Psoas muscle (tissue), 8 donors: ENCODE data around the gene USP15. TPM values are rescaled to one million over a fixed set of nuclear protein-coding genes. Genes with fewer than 3 reads are reported as not detected.

Experiments used
- ATAC-seq, 4 donors: fragments of 200-7000 bp; cut with Tn5 transposase; one replicate each; pipeline ENCODE4 v1.9.1; 2020; ENCODE audit warnings: moderate library complexity in 3 of 4, mild to moderate bottlenecking in 2 of 4
- DNase-seq, 2 donors: peaks; one replicate each; pipeline ENCODE4 v3.0.0-alpha.2; 2020
- H3K27ac ChIP-seq: fragments of 200-600 bp; one replicate; pipeline ENCODE4 v1.8.0; 2022
- H3K27me3 ChIP-seq, 3 donors: fragments of 200-600 bp in 1 of 3; one replicate each; pipeline versions ENCODE4 v1.6.1 to v1.8.0; 2013 to 2022; ENCODE audit warnings: low read length in 2 of 3, mild to moderate bottlenecking in 2 of 3, moderate library complexity in 1 of 3; ENCODE audit not compliant: insufficient read depth in 3 of 3
- H3K36me3 ChIP-seq, 2 donors: fragments of 200-600 bp in 1 of 2; one replicate each; pipeline versions ENCODE4 v1.6.1 to v1.8.0; 2013 to 2022; ENCODE audit warnings: low read depth in 1 of 2, mild to moderate bottlenecking in 1 of 2, moderate library complexity in 1 of 2; ENCODE audit not compliant: insufficient read depth in 1 of 2
- H3K4me1 ChIP-seq: fragments of 200-600 bp; one replicate; pipeline ENCODE4 v1.8.0; 2022
- H3K4me3 ChIP-seq: fragments of 200-600 bp; one replicate; pipeline ENCODE4 v1.8.0; 2022; ENCODE audit warnings: mild to moderate bottlenecking
- H3K9me3 ChIP-seq: fragments of 200-600 bp; one replicate; pipeline ENCODE4 v1.8.0; 2022
- WGBS, 3 donors: extraction: QIAGEN DNeasy Blood & Tissue Kit; methylation state at CpG; one replicate each; pipeline versions ENCODE4 v1.1.6 to v1.1.7; 2013; 5-methylcytosine and 5-hydroxymethylcytosine counted together
- intact Hi-C, 2 donors: fragments of 100-400 bp; cut with DNase I; formaldehyde crosslinking; loops; one replicate each; pipeline versions ENCODE4 v1.11.0 to v1.14.2; 2022
- polyA plus RNA-seq, 3 donors: library from polyadenylated mRNA; stranded (reverse); fragments of 200-250 nt; gene quantifications; one replicate each; pipeline ENCODE4 v1.2.3, GENCODE V29; 2013
- total RNA-seq, 4 donors: library from RNA; stranded (reverse); fragmentation: NEBNext Ultra II Directional in 2 of 4; extraction: Animal tissue kit (Norgen Biotek cat#: 25700) in 2 of 4; gene quantifications; one replicate each; pipeline versions ENCODE4 v1.2.1 to v1.2.4, GENCODE V29; 2021 to 2023
- TF ChIP-seq, protein P1 (sequence below): fragments of 200-600 bp; IDR thresholded peaks from one replicate; pipeline ENCODE4 v1.8.0; 2022; ENCODE audit warnings: antibody characterized with exemption
- donor health status: healthy with polysubstance abuse.
- donor health status: DM: no; HTN: no; CAD: no; lungs with moderate emphysema.
- donor health status: Bipolar disorder and iron deficiency.
- donor health status: healthy.
- donor health status: DM: yes; HTN: yes; CAD: no.
- donor health status: DM: no; HTN: no; CAD: no.
- donor health status: DM: no; HTN: no; CAD: no.
- donor health status: DM: yes; HTN: yes; CAD: no.

USP15 gene
- total and polyA plus RNA-seq, 7 donors: 27.6 to 65.6 (median 48.7) TPM

DNA sequence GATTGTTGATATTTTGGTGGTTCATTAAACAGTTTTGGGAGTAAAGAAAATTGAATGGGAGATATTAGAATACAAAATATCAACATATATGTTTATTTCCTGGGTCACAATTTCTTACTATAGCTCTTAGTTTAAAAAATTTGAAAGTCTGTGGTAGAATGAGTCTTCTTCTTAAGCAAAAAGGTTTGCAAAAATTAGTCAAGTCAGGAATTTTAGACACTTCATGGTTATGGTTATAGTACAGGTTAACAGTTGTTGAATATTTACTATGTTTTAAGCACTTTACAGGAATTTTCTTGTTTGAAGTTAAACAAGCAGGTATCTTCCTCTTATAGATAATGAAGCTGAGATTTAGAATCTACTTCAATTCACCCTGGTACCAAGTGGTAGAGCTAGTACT, 56.8 kb downstream of the USP15 start:
- no peak overlapping the region for H3K27ac ChIP-seq
- no peak overlapping the region for H3K4me3 ChIP-seq
- no peak for ATAC-seq
- TF ChIP-seq, protein P1, sequence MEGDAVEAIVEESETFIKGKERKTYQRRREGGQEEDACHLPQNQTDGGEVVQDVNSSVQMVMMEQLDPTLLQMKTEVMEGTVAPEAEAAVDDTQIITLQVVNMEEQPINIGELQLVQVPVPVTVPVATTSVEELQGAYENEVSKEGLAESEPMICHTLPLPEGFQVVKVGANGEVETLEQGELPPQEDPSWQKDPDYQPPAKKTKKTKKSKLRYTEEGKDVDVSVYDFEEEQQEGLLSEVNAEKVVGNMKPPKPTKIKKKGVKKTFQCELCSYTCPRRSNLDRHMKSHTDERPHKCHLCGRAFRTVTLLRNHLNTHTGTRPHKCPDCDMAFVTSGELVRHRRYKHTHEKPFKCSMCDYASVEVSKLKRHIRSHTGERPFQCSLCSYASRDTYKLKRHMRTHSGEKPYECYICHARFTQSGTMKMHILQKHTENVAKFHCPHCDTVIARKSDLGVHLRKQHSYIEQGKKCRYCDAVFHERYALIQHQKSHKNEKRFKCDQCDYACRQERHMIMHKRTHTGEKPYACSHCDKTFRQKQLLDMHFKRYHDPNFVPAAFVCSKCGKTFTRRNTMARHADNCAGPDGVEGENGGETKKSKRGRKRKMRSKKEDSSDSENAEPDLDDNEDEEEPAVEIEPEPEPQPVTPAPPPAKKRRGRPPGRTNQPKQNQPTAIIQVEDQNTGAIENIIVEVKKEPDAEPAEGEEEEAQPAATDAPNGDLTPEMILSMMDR: no peak
- intact Hi-C loops: loop anchor here (10.0 kb wide), 1 partner anchor 52 kb away; the partner anchor contains the start of gene USP15 (in 2 of the 2)
- peaks cover 0 to 19% of the 10 kb centered on the region in 2 donors for H3K36me3 ChIP-seq
- no peaks in the 10 kb centered on the region for H3K27me3 ChIP-seq
- peaks cover 20% of the 10 kb centered on the region for H3K4me1 ChIP-seq
- DNase-seq: no peak
- no peaks in the 10 kb centered on the region for H3K9me3 ChIP-seq

DNA sequence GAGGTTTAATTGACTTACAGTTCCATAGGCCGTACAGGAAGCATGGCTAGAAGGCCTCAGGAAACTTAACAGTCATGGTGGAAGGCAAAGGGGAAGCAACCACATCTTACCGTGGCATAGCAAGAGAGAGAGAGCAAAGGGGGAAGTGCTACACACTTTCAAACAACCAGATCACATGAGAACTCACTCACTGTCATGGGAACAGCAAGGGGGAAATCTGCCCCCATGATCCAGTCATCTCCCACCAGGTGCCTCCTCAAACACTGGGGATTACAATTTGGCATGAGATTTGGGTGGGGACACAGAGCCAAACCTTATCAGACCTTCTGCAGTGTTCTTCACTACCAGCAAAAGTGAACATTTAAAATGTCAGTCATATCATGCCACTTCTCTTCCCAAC, 58.9 kb downstream of the USP15 start:
- no peak for DNase-seq
- no peaks in the 10 kb centered on the region for H3K9me3 ChIP-seq
- no peak overlapping the region for H3K4me3 ChIP-seq
- intact Hi-C loops: loop anchor here (10.0 kb wide), 1 partner anchor 54 kb away; the partner anchor contains the start of gene USP15 (in 2 of the 2)
- peaks cover 11% of the 10 kb centered on the region for H3K4me1 ChIP-seq
- ATAC-seq: no peak
- peaks cover 0 to 36% of the 10 kb centered on the region in 2 donors for H3K36me3 ChIP-seq
- no peaks in the 10 kb centered on the region for H3K27me3 ChIP-seq
- H3K27ac ChIP-seq: no peak overlapping the region
- TF ChIP-seq, protein P1: no peak
- WGBS, 3 donors: 86 to 93% (median 88%) methylated on average over 2 of the region's 2 CpGs

DNA sequence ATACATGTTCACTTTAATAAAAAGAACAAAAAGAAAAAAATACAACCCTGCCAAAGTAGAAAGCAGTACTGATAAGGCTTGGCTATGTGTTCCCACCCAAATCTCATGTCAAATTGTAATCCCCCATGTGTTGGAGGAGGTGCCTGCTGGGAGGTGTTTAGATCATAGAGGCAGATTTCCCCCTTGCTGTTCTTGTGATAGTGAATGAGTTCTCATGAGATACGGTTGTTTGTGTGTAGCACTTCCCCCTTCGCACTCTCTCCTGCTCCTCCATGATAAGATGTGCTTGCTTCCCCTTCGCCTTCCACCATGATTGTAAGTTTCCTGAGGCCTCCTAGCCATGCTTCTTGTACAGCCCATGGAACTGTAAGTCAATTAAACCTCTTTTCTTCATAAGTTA, 59.9 kb downstream of the USP15 start:
- Histone ChIP-seq H3K4me3 (no peak overlapping the region), H3K4me1 (peaks cover 11% of the 10 kb centered on the region), H3K27ac (no peak overlapping the region), H3K36me3 (peaks cover 0 to 39% of the 10 kb centered on the region in 2 donors), H3K27me3 (no peaks in the 10 kb centered on the region), H3K9me3 (no peaks in the 10 kb centered on the region)
- TF ChIP-seq, protein P1: no peak
- ATAC-seq: no peak
- intact Hi-C loops: no loop called here
- no peak for DNase-seq
- WGBS, 3 donors: 95 to 97% (median 96%) methylated on average over 3 of the region's 3 CpGs

DNA sequence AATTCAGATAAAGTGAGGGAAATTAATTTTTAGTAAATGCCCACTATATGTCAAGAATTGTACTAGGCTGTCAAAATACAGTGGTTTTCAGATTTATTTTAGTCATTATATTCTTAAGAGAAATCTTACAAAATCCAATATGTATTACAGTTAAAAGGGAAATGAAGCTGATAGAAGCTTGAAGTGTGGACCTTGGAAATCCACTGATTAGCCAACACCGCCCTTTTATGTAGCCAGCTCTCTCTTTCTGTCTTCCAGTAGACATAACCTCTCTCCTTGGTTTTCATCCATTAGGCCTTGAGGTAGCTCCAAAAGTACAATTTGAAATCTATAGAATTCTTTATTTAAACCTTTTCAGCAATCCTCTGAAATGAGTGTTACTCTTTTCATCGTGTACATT, 63.2 kb downstream of the USP15 start:
- no peak for DNase-seq
- Histone ChIP-seq H3K27ac (no peak overlapping the region), H3K9me3 (no peaks in the 10 kb centered on the region), H3K36me3 (peaks cover 0 to 42% of the 10 kb centered on the region in 2 donors), H3K27me3 (no peaks in the 10 kb centered on the region), H3K4me1 (peaks cover 3% of the 10 kb centered on the region), H3K4me3 (no peak overlapping the region)
- TF ChIP-seq, protein P1: no peak
- intact Hi-C loops: no loop called here
- WGBS, 3 donors: 95 to 98% (median 95%) methylated on average over 2 of the region's 2 CpGs
- no peak for ATAC-seq

DNA sequence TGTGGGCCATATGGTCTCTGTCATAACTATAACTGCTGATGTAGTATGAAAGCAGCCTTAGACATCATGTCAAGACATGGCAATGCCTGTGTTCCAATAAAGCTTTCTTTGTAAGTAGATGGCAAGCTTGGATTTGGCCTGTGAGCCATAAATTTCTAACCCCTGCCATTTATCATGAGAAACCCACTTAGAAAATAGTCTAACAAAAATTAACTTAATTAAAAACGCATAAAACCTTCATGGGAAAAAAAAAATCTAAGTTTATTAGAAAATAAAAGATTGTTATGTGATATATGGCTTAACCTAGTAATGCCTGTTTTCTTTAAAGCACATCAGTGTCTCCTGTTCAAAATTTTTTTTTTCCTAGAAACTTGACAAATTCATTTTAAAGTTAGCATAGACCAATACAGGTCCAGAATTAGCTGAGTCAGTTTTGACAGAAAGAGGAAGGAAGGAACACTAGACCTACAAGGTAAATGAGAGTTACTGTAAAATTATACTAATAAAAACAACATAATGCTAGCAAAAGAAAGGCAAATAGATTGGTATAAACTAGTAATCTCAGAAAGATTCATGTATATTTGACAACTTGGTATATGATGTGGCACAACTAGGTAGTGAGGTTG, 68.2 kb downstream of the USP15 start:
- intact Hi-C loops: no loop called here
- ATAC-seq (no peak), DNase-seq (no peak)
- Histone ChIP-seq H3K4me3 (no peak overlapping the region), H3K9me3 (no peaks in the 10 kb centered on the region), H3K4me1 (peaks cover 17% of the 10 kb centered on the region), H3K36me3 (peaks cover 0 to 16% of the 10 kb centered on the region in 2 donors), H3K27me3 (no peaks in the 10 kb centered on the region), H3K27ac (no peak overlapping the region)
- TF ChIP-seq, protein P1: no peak
- 96 to 99% (median 97%) methylated on average over 1 of the region's 1 CpG for WGBS, 3 donors
